Neural progenitor cell (in vitro differentiated cells): Measurements from ENCODE around the gene RAD51B. TPM values are rescaled to one million over a fixed set of nuclear protein-coding genes. Genes with fewer than 3 reads are reported as not detected.

Source experiments
- DNase-seq: peaks from one replicate; pipeline ENCODE4 v3.0.0-alpha.2; 2016; ENCODE audit warnings: low spot score
- H2AFZ ChIP-seq: fragments of 200-600 bp; sonication (generic); replicated peaks from 2 replicates; pipeline ENCODE4 v1.6.1; 2016; ENCODE audit warnings: antibody characterized with exemption
- H3F3A ChIP-seq: fragments of 200-600 bp; sonication (generic); 2 replicates; pipeline ENCODE4 v1.6.1; 2016; ENCODE audit warnings: antibody characterized with exemption, low read depth
- H3K27ac ChIP-seq: fragments of 200-600 bp; sonication (generic); 2 replicates; pipeline ENCODE4 v1.5.1; 2016; ENCODE audit warnings: mild to moderate bottlenecking
- H3K27me3 ChIP-seq: fragments of 200-600 bp; sonication (generic); 2 replicates; pipeline ENCODE4 v1.6.1; 2016; ENCODE audit warnings: mild to moderate bottlenecking, moderate library complexity
- H3K36me3 ChIP-seq: fragments of 200-600 bp; sonication (generic); 2 replicates; pipeline ENCODE4 v1.5.1; 2016
- H3K4me1 ChIP-seq: fragments of 200-600 bp; sonication (generic); 2 replicates; pipeline ENCODE4 v1.6.1; 2016; ENCODE audit warnings: mixed run types
- H3K4me2 ChIP-seq: fragments of 200-600 bp; sonication (generic); 2 replicates; pipeline ENCODE4 v1.6.1; 2016
- H3K4me3 ChIP-seq: fragments of 200-600 bp; sonication (generic); 2 replicates; pipeline ENCODE4 v1.5.1; 2016
- H3K79me2 ChIP-seq: fragments of 200-600 bp; sonication (generic); 2 replicates; pipeline ENCODE4 v1.6.1; 2016; ENCODE audit warnings: low read depth
- H3K9ac ChIP-seq: fragments of 200-600 bp; sonication (generic); 2 replicates; pipeline ENCODE4 v1.6.1; 2016
- H3K9me3 ChIP-seq: fragments of 200-600 bp; sonication (generic); 2 replicates; pipeline ENCODE4 v1.5.1; 2016; ENCODE audit warnings: low read depth
- H4K20me1 ChIP-seq: fragments of 200-600 bp; sonication (generic); 2 replicates; pipeline ENCODE4 v1.6.1; 2016; ENCODE audit warnings: low read depth
- H3K27ac Mint-ChIP-seq: 3 replicates; pipeline ENCODE4 v1.8.0; 2021; ENCODE audit warnings: mixed read lengths
- H3K27me3 Mint-ChIP-seq: 2 replicates; pipeline ENCODE4 v1.8.0; 2022; ENCODE audit warnings: low read depth, mild to moderate bottlenecking, inconsistent platforms, moderate library complexity, mixed read lengths; ENCODE audit not compliant: insufficient read depth
- H3K36me3 Mint-ChIP-seq: 3 replicates; pipeline ENCODE4 v1.8.0; 2021; ENCODE audit warnings: mixed read lengths
- H3K4me1 Mint-ChIP-seq: 3 replicates; pipeline ENCODE4 v1.8.0; 2021; ENCODE audit warnings: mixed read lengths
- H3K4me3 Mint-ChIP-seq: 3 replicates; pipeline ENCODE4 v1.8.0; 2021; ENCODE audit warnings: mild to moderate bottlenecking, moderate library complexity, mixed read lengths
- H3K9me3 Mint-ChIP-seq: 3 replicates; pipeline ENCODE4 v1.8.0; 2020; ENCODE audit warnings: mixed read lengths
- CTCF ChIP-seq: fragments of 200-600 bp; sonication (generic); IDR thresholded peaks from 2 replicates; pipeline ENCODE4 v1.5.1; 2017; ENCODE audit warnings: antibody characterized with exemption, mild to moderate bottlenecking
- EZH2 ChIP-seq: fragments of 200-600 bp; sonication (generic); IDR thresholded peaks from 2 replicates; pipeline ENCODE4 v1.6.1; 2017; ENCODE audit warnings: antibody characterized with exemption, mild to moderate bottlenecking, moderate library complexity
- EZH2phosphoT487 ChIP-seq: fragments of 200-600 bp; sonication (generic); IDR thresholded peaks from 2 replicates; pipeline ENCODE4 v1.6.1; 2017; ENCODE audit warnings: antibody characterized with exemption
- total RNA-seq: library from RNA; depleted of rRNA; stranded (reverse); fragments of >200 nt; gene quantifications from 2 replicates; pipeline ENCODE4 v1.2.3, GENCODE V29; 2015; ENCODE audit warnings: low replicate concordance

Gene RAD51B
- total RNA-seq, 1 donor from 2014 or later = 50.5 TPM

GRCh38 chr14:68441542-68441941 lies 622.0 kb downstream of the RAD51B start:
- peaks cover 4% of the 10 kb centered on the region for H3K4me1 ChIP-seq
- no peak overlapping the region for H3K9ac ChIP-seq
- H3K79me2 ChIP-seq = no peaks in the 10 kb centered on the region
- H3K4me3 ChIP-seq = no peak overlapping the region
- H3K36me3 Mint-ChIP-seq = peaks cover 2% of the 10 kb centered on the region
- no peak overlapping the region for H3K27ac Mint-ChIP-seq
- no peak overlapping the region for H3K4me2 ChIP-seq
- no peaks in the 10 kb centered on the region for H3F3A ChIP-seq
- H3K36me3 ChIP-seq = no peaks in the 10 kb centered on the region
- peaks cover 4% of the 10 kb centered on the region for H3K27me3 Mint-ChIP-seq
- H3K9me3 Mint-ChIP-seq = peaks cover 11% of the 10 kb centered on the region
- no peak overlapping the region for H3K4me3 Mint-ChIP-seq
- no peaks in the 10 kb centered on the region for H3K27me3 ChIP-seq
- H3K27ac ChIP-seq = no peak overlapping the region
- H3K9me3 ChIP-seq = no peaks in the 10 kb centered on the region
- H4K20me1 ChIP-seq = no peaks in the 10 kb centered on the region
- no peak for DNase-seq
- peaks cover 23% of the 10 kb centered on the region for H3K4me1 Mint-ChIP-seq
- H2AFZ ChIP-seq = no peak overlapping the region
- TF ChIP-seq EZH2 (no peak), EZH2phosphoT487 (no peak), CTCF (no peak)

- no peak overlapping the region for H2AFZ ChIP-seq
- Mint-ChIP-seq H3K9me3 (peaks cover 9% of the 10 kb centered on the region), H3K27me3 (peaks cover 4% of the 10 kb centered on the region), H3K27ac (no peak overlapping the region), H3K4me1 (peaks cover 26% of the 10 kb centered on the region), H3K36me3 (peaks cover 2% of the 10 kb centered on the region), H3K4me3 (no peak overlapping the region)
- no peak for DNase-seq
- no peak for TF ChIP-seq CTCF
- TF ChIP-seq EZH2 = no peak
- no peak for TF ChIP-seq EZH2phosphoT487
- H3K4me1 ChIP-seq = peaks cover 4% of the 10 kb centered on the region
- H3K4me3 ChIP-seq = no peak overlapping the region
- H3K9me3 ChIP-seq = no peaks in the 10 kb centered on the region
- no peaks in the 10 kb centered on the region for H3K27me3 ChIP-seq
- no peak overlapping the region for H3K9ac ChIP-seq
- H3K27ac ChIP-seq = no peak overlapping the region
- no peak overlapping the region for H3K4me2 ChIP-seq
- no peaks in the 10 kb centered on the region for H3K36me3 ChIP-seq
- H4K20me1 ChIP-seq = no peaks in the 10 kb centered on the region
- H3K79me2 ChIP-seq = no peaks in the 10 kb centered on the region
- H3F3A ChIP-seq = peaks cover 2% of the 10 kb centered on the region
These were observed 623.5 kb downstream of the RAD51B start for GRCh38 chr14:68442828-68443629.

GRCh38 chr14:68444449-68445168 lies 625.0 kb downstream of the RAD51B start:
- H4K20me1 ChIP-seq = no peaks in the 10 kb centered on the region
- peaks cover 28% of the 10 kb centered on the region for H3K4me1 Mint-ChIP-seq

More at GRCh38 chr14:68444449-68445168, 625.0 kb downstream of the RAD51B start:
- Mint-ChIP-seq H3K27me3 (no peaks in the 10 kb centered on the region), H3K4me3 (no peak overlapping the region), H3K9me3 (peaks cover 4% of the 10 kb centered on the region), H3K36me3 (peaks cover 1% of the 10 kb centered on the region), H3K27ac (no peak overlapping the region)
- no peak for TF ChIP-seq CTCF
- no peak for TF ChIP-seq EZH2
- no peak for TF ChIP-seq EZH2phosphoT487
- Histone ChIP-seq H3K27me3 (no peaks in the 10 kb centered on the region), H3F3A (peaks cover 18% of the 10 kb centered on the region), H3K4me1 (peaks cover 19% of the 10 kb centered on the region), H3K4me3 (no peak overlapping the region), H3K9ac (no peak overlapping the region), H3K79me2 (no peaks in the 10 kb centered on the region), H2AFZ (no peak overlapping the region), H3K4me2 (no peak overlapping the region), H3K9me3 (no peaks in the 10 kb centered on the region), H3K36me3 (no peaks in the 10 kb centered on the region), H3K27ac (no peak overlapping the region)
- no peak for DNase-seq
